HG03439 (cell line): ENCODE data around the gene MMAB.

ENCODE experiments used
- ATAC-seq: cut with Tn5 transposase; IDR thresholded peaks from one replicate; pipeline ENCODE4 v1.9.1; 2021; ENCODE audit warnings: mild to moderate bottlenecking, moderate library complexity; ENCODE audit not compliant: unreplicated experiment

Gene MMAB

GRCh38 chr12:109540526-109541412 lies 32.5 kb downstream of the MMAB start:
- ATAC-seq: no peak

- ATAC-seq: no peak
Measured at GRCh38 chr12:109539508-109539907, 33.8 kb downstream of the MMAB start.

- no peak for ATAC-seq
Measured at GRCh38 chr12:109538191-109538863, 35.0 kb downstream of the MMAB start.

- ATAC-seq: no peak
Measured at GRCh38 chr12:109537136-109537535, 36.2 kb downstream of the MMAB start.

GRCh38 chr12:109535863-109536250 lies 37.4 kb downstream of the MMAB start:
- no peak for ATAC-seq

- ATAC-seq: no peak
Measured at GRCh38 chr12:109535231-109535862, 38.0 kb downstream of the MMAB start.

- ATAC-seq: no peak
Measured at GRCh38 chr12:109534456-109534855, 38.8 kb downstream of the MMAB start.

GRCh38 chr12:109533487-109533740 lies 39.9 kb downstream of the MMAB start:
- ATAC-seq: no peak

GRCh38 chr12:109532721-109533486 lies 40.4 kb downstream of the MMAB start:
- ATAC-seq: no peak

- no peak for ATAC-seq
Measured at GRCh38 chr12:109531411-109531810, 41.9 kb downstream of the MMAB start.

GRCh38 chr12:109529691-109530640 lies 43.3 kb downstream of the MMAB start:
- ATAC-seq: no peak

GRCh38 chr12:109527489-109528123 lies 45.7 kb downstream of the MMAB start:
- no peak for ATAC-seq

GRCh38 chr12:109525279-109525585 lies 48.1 kb downstream of the MMAB start:
- no peak for ATAC-seq

GRCh38 chr12:109524466-109525278 lies 48.6 kb downstream of the MMAB start:
- ATAC-seq: no peak

GRCh38 chr12:109523504-109523903 lies 49.8 kb downstream of the MMAB start:
- ATAC-seq: no peak

- ATAC-seq: no peak
Measured at GRCh38 chr12:109523071-109523470, 50.2 kb downstream of the MMAB start.

- ATAC-seq: no peak
Measured at GRCh38 chr12:109521831-109522230, 51.5 kb downstream of the MMAB start.

- ATAC-seq: no peak
Measured at GRCh38 chr12:109519787-109520186, 53.5 kb downstream of the MMAB start.
